Spleen (tissue), 7 donors: ENCODE measurements around the gene SMAP2.
A peak's percentile ranks its signal among the peaks of the same experiment; 100 is the strongest.

ENCODE experiments used
- CTCF ChIP-seq, 11 experiments: fragments of 200-600 bp in 7 of 11; fragments of 450-650 bp in 4 of 11; sonication (generic) in 4 of 11; IDR thresholded peaks in 8 of 11; conservative IDR thresholded peaks in 3 of 11; 1 replicate in 7 of 11; 2 replicates in 4 of 11; pipeline versions ENCODE4 v1.4.0 to v1.8.0; 2016 to 2021; ENCODE audit warnings: antibody characterized with exemption in 11 of 11, inconsistent platforms in 4 of 11, mild to moderate bottlenecking in 1 of 11
- POLR2A ChIP-seq, 3 donors: fragments of 450-650 bp; IDR thresholded peaks; one replicate each; pipeline ENCODE4 v1.5.1; 2017; ENCODE audit warnings: antibody characterized with exemption in 3 of 3, mild to moderate bottlenecking in 1 of 3
- POLR2AphosphoS5 ChIP-seq, 3 donors: sonication (generic); formaldehyde crosslinking; IDR thresholded peaks; one replicate each; pipeline ENCODE4 v1.5.1; 2017; ENCODE audit warnings: antibody characterized with exemption in 3 of 3
- donor health status: DM: no; HTN: no; CAD: no; lungs with moderate emphysema.
- donor health status: DM: no; HTN: no; CAD: no.
- donor health status: DM: no; HTN: no; CAD: no.

- TF ChIP-seq CTCF (IDR thresholded peaks at IDR 0.05 in 8 of 11, conservative IDR thresholded peaks at IDR 0.05 in 3 of 11) (no peak), POLR2A (IDR thresholded peaks at IDR 0.05) (no peak), POLR2AphosphoS5 (IDR thresholded peaks at IDR 0.05) (peak in 1 of 3 donors; percentile 6)
These were observed 32.3 kb downstream of the SMAP2 start for GRCh38 chr1:40405812-40406211.
